ENCODE results near the gene TRAK2. TPM values are rescaled to one million over a fixed set of nuclear protein-coding genes. Genes with fewer than 3 reads are reported as not detected.

Gene TRAK2
- total and polyA plus RNA-seq, 2 donors (not counting 1 experiment from before 2014, with no cell fraction given), result 16.9 to 21.6 TPM

DNA sequence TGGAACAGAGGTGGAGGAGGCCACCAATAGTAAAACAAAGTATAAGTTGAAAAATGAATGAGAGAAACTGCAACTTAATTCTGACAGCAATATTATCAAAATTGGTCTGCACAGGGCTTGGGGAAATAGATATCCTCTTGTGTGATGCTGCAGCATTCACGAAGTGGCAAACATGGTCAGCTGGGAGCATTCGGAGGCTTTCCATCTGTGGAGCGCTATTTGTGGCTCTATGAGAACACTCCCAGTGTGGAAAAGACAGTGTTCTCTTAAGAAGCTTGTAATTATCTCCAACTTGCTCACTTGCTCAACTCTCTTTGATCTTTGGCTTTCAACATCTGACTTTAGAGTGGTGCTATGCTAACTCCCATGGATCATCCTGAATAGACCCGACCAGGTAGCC, 91.0 kb downstream of the TRAK2 start:
- Histone ChIP-seq H3K27me3 (replicated peaks in 1 of 4; ENCODE audit: control extremely low read depth in 1 of 4, control insufficient read depth in 3 of 4, insufficient read depth in 4 of 4, low read length in 3 of 4) (no peaks in the 10 kb centered on the region), H3K4me2 (replicated peaks; ENCODE audit: low read depth, low read length, poor library complexity, severe bottlenecking) (no peak overlapping the region), H4K20me1 (ENCODE audit: control insufficient read depth, insufficient read depth, low read length, poor library complexity, severe bottlenecking) (no peaks in the 10 kb centered on the region), H3K79me2 (ENCODE audit: control insufficient read depth, insufficient read depth, low read length) (peaks cover 4% of the 10 kb centered on the region), H2AFZ (ENCODE audit: insufficient read depth, low read depth, low read length, poor library complexity, severe bottlenecking) (no peak overlapping the region), H3K4me1 (ENCODE audit: control insufficient read depth in 2 of 2, insufficient read depth in 2 of 2, low read length in 2 of 2) (peaks cover 0 to 3% of the 10 kb centered on the region in 2 donors), H3K27ac (ENCODE audit: low read length in 2 of 2) (no peak overlapping the region), H3K9me3 (ENCODE audit: control extremely low read depth in 1 of 3, control insufficient read depth in 2 of 3, insufficient read depth in 1 of 3, low read length in 2 of 3) (peaks cover 0 to 11% (median 0%) of the 10 kb centered on the region in 3 donors), H3K36me3 (replicated peaks in 1 of 2; ENCODE audit: control extremely low read depth in 1 of 2, control insufficient read depth in 1 of 2, extremely low read depth in 1 of 2, insufficient read depth in 2 of 2, low read length in 1 of 2) (peaks cover 0 to 4% of the 10 kb centered on the region in 2 experiments), H3K4me3 (ENCODE audit: control extremely low read depth in 1 of 5, extremely low read depth in 1 of 5, insufficient read depth in 1 of 5, low read depth in 2 of 5, low read length in 4 of 5) (no peak overlapping the region), H3K9ac (ENCODE audit: low read length) (no peak overlapping the region)
- TF ChIP-seq, protein P1, sequence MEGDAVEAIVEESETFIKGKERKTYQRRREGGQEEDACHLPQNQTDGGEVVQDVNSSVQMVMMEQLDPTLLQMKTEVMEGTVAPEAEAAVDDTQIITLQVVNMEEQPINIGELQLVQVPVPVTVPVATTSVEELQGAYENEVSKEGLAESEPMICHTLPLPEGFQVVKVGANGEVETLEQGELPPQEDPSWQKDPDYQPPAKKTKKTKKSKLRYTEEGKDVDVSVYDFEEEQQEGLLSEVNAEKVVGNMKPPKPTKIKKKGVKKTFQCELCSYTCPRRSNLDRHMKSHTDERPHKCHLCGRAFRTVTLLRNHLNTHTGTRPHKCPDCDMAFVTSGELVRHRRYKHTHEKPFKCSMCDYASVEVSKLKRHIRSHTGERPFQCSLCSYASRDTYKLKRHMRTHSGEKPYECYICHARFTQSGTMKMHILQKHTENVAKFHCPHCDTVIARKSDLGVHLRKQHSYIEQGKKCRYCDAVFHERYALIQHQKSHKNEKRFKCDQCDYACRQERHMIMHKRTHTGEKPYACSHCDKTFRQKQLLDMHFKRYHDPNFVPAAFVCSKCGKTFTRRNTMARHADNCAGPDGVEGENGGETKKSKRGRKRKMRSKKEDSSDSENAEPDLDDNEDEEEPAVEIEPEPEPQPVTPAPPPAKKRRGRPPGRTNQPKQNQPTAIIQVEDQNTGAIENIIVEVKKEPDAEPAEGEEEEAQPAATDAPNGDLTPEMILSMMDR (IDR thresholded peaks at IDR 0.05), result no peak
- no peak for TF ChIP-seq EZH2 (IDR thresholded peaks at IDR 0.05; ENCODE audit: borderline replicate concordance, insufficient read depth, low read depth, low read length, poor library complexity, severe bottlenecking)
- ATAC-seq (ENCODE audit: low read depth), result no peak
- Mint-ChIP-seq H3K9me3 (ENCODE audit: insufficient read depth) (no peaks in the 10 kb centered on the region), H3K4me1 (peaks cover 9% of the 10 kb centered on the region), H3K27me3 (no peaks in the 10 kb centered on the region), H3K4me3 (no peak overlapping the region), H3K27ac (no peak overlapping the region)
- WGBS (ENCODE audit: insufficient coverage), result 100% methylated on average over 4 of the region's 4 CpGs
- CTCF ChIA-PET, result interaction anchor here (9.1 kb wide), 1 partner anchor 125 kb away, joined by 172 read pairs; no protein-coding TSS in a partner anchor
- intact Hi-C loops (cut with micrococcal nuclease), result no loop called here
- POLR2A ChIA-PET, result no interaction called here
- DNase-seq, result no peak

DNA sequence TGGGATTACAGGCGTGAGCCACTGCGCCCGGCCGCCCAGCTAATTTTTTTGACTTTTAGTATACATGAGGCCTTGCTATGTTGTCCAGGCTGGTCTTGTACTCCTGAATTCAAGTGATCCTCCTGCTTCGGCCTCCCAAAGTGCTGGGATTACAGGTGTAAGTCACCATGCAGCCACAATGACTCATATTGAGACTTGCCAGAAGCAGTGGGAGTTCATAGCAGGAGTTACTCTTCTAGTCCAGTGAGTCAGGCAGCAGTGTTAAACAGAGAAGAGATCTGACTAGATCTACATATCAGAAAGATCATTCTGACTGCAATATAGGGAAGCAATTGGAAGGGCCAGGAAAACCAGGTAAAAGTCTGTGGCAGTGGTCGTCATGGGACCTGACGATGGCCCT, 92.6 kb downstream of the TRAK2 start:
- peaks cover 0 to 13% (median 0%) of the 10 kb centered on the region in 3 donors for H3K9me3 ChIP-seq (ENCODE audit: control extremely low read depth in 1 of 3, control insufficient read depth in 2 of 3, insufficient read depth in 1 of 3, low read length in 2 of 3)
- H3K27me3 Mint-ChIP-seq, result no peaks in the 10 kb centered on the region
- no peak overlapping the region for H3K27ac Mint-ChIP-seq
- WGBS (ENCODE audit: insufficient coverage), result 98% methylated on average over 7 of the region's 7 CpGs
- H2AFZ ChIP-seq (ENCODE audit: insufficient read depth, low read depth, low read length, poor library complexity, severe bottlenecking), result no peak overlapping the region
- H3K4me2 ChIP-seq (replicated peaks; ENCODE audit: low read depth, low read length, poor library complexity, severe bottlenecking), result no peak overlapping the region
- H3K4me1 Mint-ChIP-seq, result peaks cover 5% of the 10 kb centered on the region
- H3K9me3 Mint-ChIP-seq (ENCODE audit: insufficient read depth), result no peaks in the 10 kb centered on the region
- no peak overlapping the region for H3K4me3 ChIP-seq (ENCODE audit: control extremely low read depth in 1 of 5, extremely low read depth in 1 of 5, insufficient read depth in 1 of 5, low read depth in 2 of 5, low read length in 4 of 5)
- DNase-seq, result no peak
- H3K9ac ChIP-seq (ENCODE audit: low read length), result no peak overlapping the region
- POLR2A ChIA-PET, result no interaction called here
- intact Hi-C loops (cut with micrococcal nuclease), result no loop called here
- ATAC-seq (ENCODE audit: low read depth), result no peak
- TF ChIP-seq, protein P1 (IDR thresholded peaks at IDR 0.05), result no peak
- no peak for TF ChIP-seq EZH2 (IDR thresholded peaks at IDR 0.05; ENCODE audit: borderline replicate concordance, insufficient read depth, low read depth, low read length, poor library complexity, severe bottlenecking)
- no peaks in the 10 kb centered on the region for H4K20me1 ChIP-seq (ENCODE audit: control insufficient read depth, insufficient read depth, low read length, poor library complexity, severe bottlenecking)
- H3K79me2 ChIP-seq (ENCODE audit: control insufficient read depth, insufficient read depth, low read length), result peaks cover 3% of the 10 kb centered on the region
- H3K36me3 ChIP-seq (replicated peaks in 1 of 2; ENCODE audit: control extremely low read depth in 1 of 2, control insufficient read depth in 1 of 2, extremely low read depth in 1 of 2, insufficient read depth in 2 of 2, low read length in 1 of 2), result peaks cover 0 to 4% of the 10 kb centered on the region in 2 experiments
- no peak overlapping the region for H3K4me3 Mint-ChIP-seq
- CTCF ChIA-PET, result interaction anchor here (9.1 kb wide), 1 partner anchor 124 kb away, joined by 172 read pairs; no protein-coding TSS in a partner anchor
- H3K4me1 ChIP-seq (ENCODE audit: control insufficient read depth in 2 of 2, insufficient read depth in 2 of 2, low read length in 2 of 2), result peaks cover 0 to under 1% of the 10 kb centered on the region in 2 donors
- no peaks in the 10 kb centered on the region for H3K27me3 ChIP-seq (replicated peaks in 1 of 4; ENCODE audit: control extremely low read depth in 1 of 4, control insufficient read depth in 3 of 4, insufficient read depth in 4 of 4, low read length in 3 of 4)
- H3K27ac ChIP-seq (ENCODE audit: low read length in 2 of 2), result no peak overlapping the region

Data from B cell (primary cell).